Measurements from ENCODE around the gene POU3F1.

The POU3F1 gene

GRCh38 chr1:38073534-38074301 is 27.1 kb upstream of the POU3F1 start:
- DNase-seq (ENCODE audit: low read depth): no peak

- no peak for DNase-seq (ENCODE audit: low read depth)
Measured at GRCh38 chr1:38072858-38073257, 26.3 kb upstream of the POU3F1 start.

- DNase-seq (ENCODE audit: low read depth): no peak
Measured at GRCh38 chr1:38071312-38072256, 25.0 kb upstream of the POU3F1 start.

GRCh38 chr1:38068980-38069340 is 22.4 kb upstream of the POU3F1 start:
- DNase-seq (ENCODE audit: low read depth): no peak

GRCh38 chr1:38068220-38068979 is 21.8 kb upstream of the POU3F1 start:
- DNase-seq (ENCODE audit: low read depth): no peak

GRCh38 chr1:38064197-38064903 is 17.8 kb upstream of the POU3F1 start:
- no peak for DNase-seq (ENCODE audit: low read depth)

GRCh38 chr1:38063616-38064015 is 17.0 kb upstream of the POU3F1 start:
- no peak for DNase-seq (ENCODE audit: low read depth)

GRCh38 chr1:38062361-38063288 is 16.0 kb upstream of the POU3F1 start:
- no peak for DNase-seq (ENCODE audit: low read depth)

- no peak for DNase-seq (ENCODE audit: low read depth)
Measured at GRCh38 chr1:38061883-38062328, 15.3 kb upstream of the POU3F1 start.

- DNase-seq (ENCODE audit: low read depth): no peak
Measured at GRCh38 chr1:38061290-38061689, 14.7 kb upstream of the POU3F1 start.

- DNase-seq (ENCODE audit: low read depth): no peak
Measured at GRCh38 chr1:38060498-38060897, 13.9 kb upstream of the POU3F1 start.

GRCh38 chr1:38059635-38060250 is 13.2 kb upstream of the POU3F1 start:
- no peak for DNase-seq (ENCODE audit: low read depth)

- no peak for DNase-seq (ENCODE audit: low read depth)
Measured at GRCh38 chr1:38055965-38056364, 9.4 kb upstream of the POU3F1 start.

- no peak for DNase-seq (ENCODE audit: low read depth)
Measured at GRCh38 chr1:38055398-38055797, 8.8 kb upstream of the POU3F1 start.

GRCh38 chr1:38053416-38054091 is 7.0 kb upstream of the POU3F1 start:
- no peak for DNase-seq (ENCODE audit: low read depth)

- no peak for DNase-seq (ENCODE audit: low read depth)
Measured at GRCh38 chr1:38052750-38053415, 6.3 kb upstream of the POU3F1 start.

- no peak for DNase-seq (ENCODE audit: low read depth)
Measured at GRCh38 chr1:38051079-38051543, 4.5 kb upstream of the POU3F1 start.

GRCh38 chr1:38050397-38051078 is 3.9 kb upstream of the POU3F1 start:
- no peak for DNase-seq (ENCODE audit: low read depth)
